ENCODE measurements around the gene NUP62. TPM values are rescaled to one million over a fixed set of nuclear protein-coding genes. Genes with fewer than 3 reads are reported as not detected.

Gene NUP62
- total RNA-seq, 1 experiment from 2014 or later, result 127 TPM

DNA sequence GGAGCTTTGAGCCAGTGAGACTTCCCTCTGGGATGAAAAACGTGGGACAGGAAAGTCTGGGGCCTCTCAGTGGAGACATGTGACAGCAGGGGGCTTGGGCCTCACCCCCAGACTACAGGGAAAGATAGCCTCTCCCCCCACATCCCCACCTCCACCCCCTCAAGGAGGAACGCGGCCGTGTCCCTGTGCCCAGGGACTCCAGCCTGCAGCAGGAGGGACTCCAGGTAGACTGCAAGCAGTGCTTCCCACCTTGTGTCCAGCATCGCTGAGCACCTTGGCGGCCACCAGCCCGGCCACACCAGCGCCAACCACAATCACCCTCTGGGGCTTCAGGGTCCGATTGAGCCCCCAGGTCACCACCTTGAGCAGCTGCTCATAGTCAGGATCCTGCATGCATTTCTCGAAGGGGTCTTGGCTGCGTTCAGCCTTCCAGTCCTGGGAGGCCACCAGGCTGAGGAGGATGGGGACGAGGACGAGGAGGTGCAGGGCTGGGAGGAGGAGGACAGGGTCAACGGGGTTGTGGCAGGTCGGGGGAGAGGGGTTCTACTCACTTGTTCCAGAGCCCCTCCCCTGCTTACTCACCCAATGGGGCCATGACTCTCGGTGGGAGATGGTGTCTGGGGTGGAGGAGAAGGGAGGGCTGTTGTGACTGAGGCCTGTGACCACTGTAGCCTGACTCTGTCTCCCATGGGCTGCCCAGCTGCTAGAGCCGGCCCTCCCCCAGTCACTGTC lies 33.6 kb downstream of the NUP62 start:
- Histone ChIP-seq H4K5ac (ENCODE audit: insufficient read length, low read depth, low read length) (no peak overlapping the region), H2BK12ac (ENCODE audit: insufficient read length, low read depth, low read length) (no peak overlapping the region), H3K23ac (ENCODE audit: insufficient read length, low read depth, low read length) (no peak overlapping the region), H3T11ph (ENCODE audit: low read length) (no peak overlapping the region), H3K4ac (ENCODE audit: low read depth, low read length) (no peak overlapping the region), H3K27me3 (ENCODE audit: insufficient read depth, low read length) (no peaks in the 10 kb centered on the region), H3K9ac (ENCODE audit: extremely low read depth, insufficient read length, low read length) (no peak overlapping the region), H3K56ac (ENCODE audit: insufficient read length, low read depth, low read length) (no peak overlapping the region), H3K18ac (ENCODE audit: insufficient read length, low read depth, low read length) (no peak overlapping the region), H4K8ac (replicated peaks; ENCODE audit: insufficient read length, low read depth, low read length) (no peak overlapping the region), H3K79me2 (ENCODE audit: insufficient read depth, low read length) (no peaks in the 10 kb centered on the region), H3K14ac (ENCODE audit: insufficient read depth, low read length) (no peak overlapping the region; the same call in 1 of the 2 replicates), H2BK20ac (ENCODE audit: low read depth, low read length, poor library complexity, severe bottlenecking) (no peak overlapping the region), H4K20me1 (ENCODE audit: control insufficient read depth, insufficient read depth, insufficient read length) (peaks cover 5% of the 10 kb centered on the region), H2BK5ac (ENCODE audit: insufficient read length, low read length) (no peak overlapping the region), H3K9me3 (ENCODE audit: control insufficient read depth, low read depth, low read length) (no peaks in the 10 kb centered on the region), H3K79me1 (ENCODE audit: insufficient read depth, low read depth, low read length, poor library complexity, severe bottlenecking) (no peaks in the 10 kb centered on the region), H2BK120ac (ENCODE audit: low read depth, low read length, poor library complexity, severe bottlenecking) (no peak overlapping the region), H2BK15ac (ENCODE audit: low read depth, low read length) (no peak overlapping the region), H3K23me2 (ENCODE audit: insufficient read length, low read depth, low read length, poor library complexity, severe bottlenecking) (no peaks in the 10 kb centered on the region), H3K4me2 (ENCODE audit: insufficient read depth, insufficient read length, low read length) (no peak overlapping the region), H2AFZ (ENCODE audit: low read length) (no peak overlapping the region), H2AK5ac (ENCODE audit: insufficient read length, low read length) (no peak overlapping the region), H3K27ac (ENCODE audit: insufficient read length, low read depth, low read length) (no peak overlapping the region), H4K91ac (ENCODE audit: insufficient read length, low read depth, low read length) (no peak overlapping the region), H3K4me1 (ENCODE audit: insufficient read depth, low read length) (no peaks in the 10 kb centered on the region)
- H3K4me3 Mint-ChIP-seq, result no peak overlapping the region
- H3K27ac Mint-ChIP-seq, result no peak overlapping the region
- peaks cover 11 to 31% of the 10 kb centered on the region in 2 experiments for H3K4me1 Mint-ChIP-seq
- WGBS (ENCODE audit: extremely low coverage, insufficient read length, low lambda C conversion rate), result no CpG with 5 or more reads among the region's 17 CpGs
- TF ChIP-seq, protein P1, sequence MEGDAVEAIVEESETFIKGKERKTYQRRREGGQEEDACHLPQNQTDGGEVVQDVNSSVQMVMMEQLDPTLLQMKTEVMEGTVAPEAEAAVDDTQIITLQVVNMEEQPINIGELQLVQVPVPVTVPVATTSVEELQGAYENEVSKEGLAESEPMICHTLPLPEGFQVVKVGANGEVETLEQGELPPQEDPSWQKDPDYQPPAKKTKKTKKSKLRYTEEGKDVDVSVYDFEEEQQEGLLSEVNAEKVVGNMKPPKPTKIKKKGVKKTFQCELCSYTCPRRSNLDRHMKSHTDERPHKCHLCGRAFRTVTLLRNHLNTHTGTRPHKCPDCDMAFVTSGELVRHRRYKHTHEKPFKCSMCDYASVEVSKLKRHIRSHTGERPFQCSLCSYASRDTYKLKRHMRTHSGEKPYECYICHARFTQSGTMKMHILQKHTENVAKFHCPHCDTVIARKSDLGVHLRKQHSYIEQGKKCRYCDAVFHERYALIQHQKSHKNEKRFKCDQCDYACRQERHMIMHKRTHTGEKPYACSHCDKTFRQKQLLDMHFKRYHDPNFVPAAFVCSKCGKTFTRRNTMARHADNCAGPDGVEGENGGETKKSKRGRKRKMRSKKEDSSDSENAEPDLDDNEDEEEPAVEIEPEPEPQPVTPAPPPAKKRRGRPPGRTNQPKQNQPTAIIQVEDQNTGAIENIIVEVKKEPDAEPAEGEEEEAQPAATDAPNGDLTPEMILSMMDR (conservative IDR thresholded peaks at IDR 0.05), result no peak
- H3K9me3 Mint-ChIP-seq, result no peaks in the 10 kb centered on the region
- peaks cover 53% of the 10 kb centered on the region for H3K27me3 Mint-ChIP-seq (ENCODE audit: low read depth)
- H3K36me3 Mint-ChIP-seq (ENCODE audit: insufficient read depth in 1 of 3, low read depth in 3 of 3), result no peaks in the 10 kb centered on the region; a peak in 1 of 7 replicates
- no peak for DNase-seq
